ENCODE results near the gene IL1R2.
"Not testable (repeated sequence)": the region's sequence is repeated elsewhere in the genome, so short reads cannot be mapped to it uniquely, and the experiment has no call there.

Gene IL1R2

GRCh38 chr2:102000813-102001766 is 9.3 kb downstream of the IL1R2 start:
- DNase-seq = no peak

GRCh38 chr2:102001767-102002142 is 10.0 kb downstream of the IL1R2 start:
- no peak for DNase-seq

- no peak for DNase-seq
Measured at GRCh38 chr2:102002228-102002627, 10.5 kb downstream of the IL1R2 start.

- not testable (repeated sequence) for DNase-seq
Measured at GRCh38 chr2:102002909-102003308, 11.1 kb downstream of the IL1R2 start.

GRCh38 chr2:102003696-102004095 is 11.9 kb downstream of the IL1R2 start:
- no peak for DNase-seq

GRCh38 chr2:102004581-102004980 is 12.8 kb downstream of the IL1R2 start:
- DNase-seq = no peak

GRCh38 chr2:102005449-102005848 is 13.7 kb downstream of the IL1R2 start:
- DNase-seq = no peak

- DNase-seq = peak in 1 of 2 experiments; percentile 14
Measured at GRCh38 chr2:102005989-102006885, 14.5 kb downstream of the IL1R2 start.

GRCh38 chr2:102006886-102007278 is 15.1 kb downstream of the IL1R2 start:
- no peak for DNase-seq

GRCh38 chr2:102008490-102008889 is 16.7 kb downstream of the IL1R2 start:
- no peak for DNase-seq

- DNase-seq = no peak
Measured at GRCh38 chr2:102009557-102009956, 17.8 kb downstream of the IL1R2 start.

- no peak for DNase-seq
Measured at GRCh38 chr2:102010902-102011301, 19.1 kb downstream of the IL1R2 start.

GRCh38 chr2:102012061-102012614 is 20.4 kb downstream of the IL1R2 start:
- DNase-seq = no peak

- DNase-seq = no peak
Measured at GRCh38 chr2:102013206-102014040, 21.7 kb downstream of the IL1R2 start.

GRCh38 chr2:102014041-102014345 is 22.2 kb downstream of the IL1R2 start:
- no peak for DNase-seq

GRCh38 chr2:102015399-102015798 is 23.6 kb downstream of the IL1R2 start:
- DNase-seq = no peak

GRCh38 chr2:102016399-102016955 is 24.7 kb downstream of the IL1R2 start:
- DNase-seq = no peak

GRCh38 chr2:102018823-102019445 is 27.2 kb downstream of the IL1R2 start:
- DNase-seq = no peak

GRCh38 chr2:102020596-102021170 is 28.9 kb downstream of the IL1R2 start:
- peak; percentile 32 to 65 for DNase-seq

- DNase-seq = no peak
Measured at GRCh38 chr2:102021779-102022178, 30.0 kb downstream of the IL1R2 start.

GRCh38 chr2:102022884-102023539 is 31.3 kb downstream of the IL1R2 start:
- no peak for DNase-seq
